CD4-positive, alpha-beta memory T cell (primary cell): Measurements from ENCODE around the gene CELF1. TPM values are rescaled to one million over a fixed set of nuclear protein-coding genes. Genes with fewer than 3 reads are reported as not detected.
A peak's percentile ranks its signal among the peaks of the same experiment; 100 is the strongest.
"Not testable (repeated sequence)": the region's sequence is repeated elsewhere in the genome, so short reads cannot be mapped to it uniquely, and the experiment has no call there.

Experiments used
- CTCF ChIA-PET: fragments of 350-600 bp; sonication (Branson Sonifier 250); formaldehyde crosslinking; loops from one replicate; lab custom pipeline; 2021; ENCODE audit warnings: inconsistent platforms; ENCODE audit not compliant: partially characterized antibody; lab: Charles Lee
- POLR2A ChIA-PET: fragments of 350-600 bp; sonication (Branson Sonifier 250); formaldehyde crosslinking; loops from one replicate; lab custom pipeline; 2021; ENCODE audit not compliant: partially characterized antibody; lab: Charles Lee
- DNase-seq, 5 donors: peaks; one replicate each; pipeline versions ENCODE4 v3.0.0 to v3.0.0-alpha.2; 2020 to 2022; ENCODE audit warnings: mixed read lengths in 1 of 5
- H3K27ac ChIP-seq: one replicate; pipeline ENCODE4 v1.7.0; 2013; ENCODE audit warnings: low read depth, low read length
- H3K27me3 ChIP-seq: 2 replicates; pipeline ENCODE4 v1.7.0; 2013; ENCODE audit warnings: mild to moderate bottlenecking, low read length, moderate library complexity; ENCODE audit not compliant: insufficient read depth
- H3K36me3 ChIP-seq: 2 replicates; pipeline ENCODE4 v1.7.0; 2013; ENCODE audit warnings: mild to moderate bottlenecking, low read length, moderate library complexity; ENCODE audit not compliant: insufficient read depth
- H3K4me1 ChIP-seq: 2 replicates; pipeline ENCODE4 v1.7.0; 2013; ENCODE audit warnings: mild to moderate bottlenecking, low read length, moderate library complexity; ENCODE audit not compliant: insufficient read depth
- H3K4me3 ChIP-seq, 2 donors: one replicate each; pipeline ENCODE4 v1.7.0; 2013; ENCODE audit warnings: low read length in 2 of 2, mild to moderate bottlenecking in 1 of 2
- H3K9me3 ChIP-seq, 2 donors: one replicate each; pipeline ENCODE4 v1.7.0; 2013; ENCODE audit warnings: low read length in 2 of 2, control low read depth in 1 of 2; ENCODE audit not compliant: control insufficient read depth in 1 of 2
- H3K27ac Mint-ChIP-seq, 7 donors: one replicate each; pipeline ENCODE4 v1.8.0; 2020 to 2021; ENCODE audit warnings: mixed read lengths in 7 of 7, mild to moderate bottlenecking in 6 of 7, inconsistent platforms in 3 of 7, moderate library complexity in 3 of 7
- H3K27me3 Mint-ChIP-seq, 2 donors: one replicate each; pipeline ENCODE4 v1.8.0; 2020 to 2021; ENCODE audit warnings: mixed read lengths in 2 of 2
- H3K36me3 Mint-ChIP-seq, 2 donors: one replicate each; pipeline ENCODE4 v1.8.0; 2020 to 2021; ENCODE audit warnings: mixed read lengths in 2 of 2, inconsistent platforms in 1 of 2, mild to moderate bottlenecking in 1 of 2
- H3K4me1 Mint-ChIP-seq, 4 donors: one replicate each; pipeline ENCODE4 v1.8.0; 2020 to 2021; ENCODE audit warnings: mixed read lengths in 4 of 4, mild to moderate bottlenecking in 1 of 4
- H3K4me3 Mint-ChIP-seq, 8 donors: one replicate each; pipeline ENCODE4 v1.8.0; 2020 to 2021; ENCODE audit warnings: mixed read lengths in 8 of 8, mild to moderate bottlenecking in 7 of 8, moderate library complexity in 6 of 8, inconsistent platforms in 3 of 8
- H3K9me3 Mint-ChIP-seq, 8 donors: one replicate each; pipeline ENCODE4 v1.8.0; 2020 to 2021; ENCODE audit warnings: mixed read lengths in 8 of 8, mild to moderate bottlenecking in 5 of 8, inconsistent platforms in 3 of 8, moderate library complexity in 1 of 8
- intact Hi-C: fragments of 100-400 bp; cut with micrococcal nuclease; formaldehyde crosslinking; loops from one replicate; pipeline ENCODE4 v1.15.1; 2023
- polyA plus RNA-seq, 2 donors: library from polyadenylated mRNA; unstranded; fragments of 300-500 nt; fragmentation: Illumina TruSeq; gene quantifications; one replicate each; pipeline ENCODE4 v1.2.3, GENCODE V29; 2021
- total RNA-seq, 2 experiments: library from RNA; stranded (reverse); gene quantifications; one replicate each; pipeline ENCODE4 v1.2.3, GENCODE V29; 2021

Gene CELF1
- total and polyA plus RNA-seq, 4 experiments from 2014 or later = 45.6 to 149 (median 110) TPM

DNA sequence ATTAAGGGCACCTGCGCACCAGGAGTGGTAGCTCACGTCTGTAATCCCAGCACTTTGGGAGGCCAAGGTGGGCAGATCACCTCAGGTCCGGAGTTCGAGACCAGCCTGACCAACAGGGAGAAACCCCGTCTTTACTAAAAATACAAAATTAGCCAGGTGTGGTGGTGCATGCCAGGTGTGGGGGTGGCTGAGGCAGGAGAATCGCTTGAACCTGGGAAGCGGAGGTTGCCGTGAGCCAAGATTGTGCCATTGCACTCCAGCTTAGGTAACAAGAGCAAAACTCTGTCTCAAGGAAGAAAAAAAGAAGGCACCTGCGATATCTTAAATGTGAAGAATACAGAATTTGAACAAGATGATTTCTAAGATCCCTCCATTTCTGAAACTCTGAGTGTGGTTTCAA is 26.9 kb downstream of the CELF1 start:
- DNase-seq, H3K9me3 Mint-ChIP-seq, H3K36me3 ChIP-seq, H3K27ac ChIP-seq, H3K27me3 Mint-ChIP-seq, H3K9me3 ChIP-seq, H3K4me3 ChIP-seq, intact Hi-C loops, CTCF ChIA-PET, H3K27me3 ChIP-seq: not testable (repeated sequence)
- H3K4me1 Mint-ChIP-seq = peaks cover 47 to 81% (median 66%) of the 10 kb centered on the region in 4 donors
- H3K4me3 Mint-ChIP-seq = peak overlapping the region in 4 of 8 donors; percentile 17 to 72 (median 56)
- POLR2A ChIA-PET = interaction anchor here (1.4 kb wide), 1 partner anchor 13 kb away, joined by 3 read pairs; no protein-coding TSS in a partner anchor
- H3K27ac Mint-ChIP-seq = peak overlapping the region; percentile 42 to 93 (median 90)
- H3K36me3 Mint-ChIP-seq = peaks cover 7 to 23% of the 10 kb centered on the region in 2 donors
- peaks cover 63% of the 10 kb centered on the region for H3K4me1 ChIP-seq

DNA sequence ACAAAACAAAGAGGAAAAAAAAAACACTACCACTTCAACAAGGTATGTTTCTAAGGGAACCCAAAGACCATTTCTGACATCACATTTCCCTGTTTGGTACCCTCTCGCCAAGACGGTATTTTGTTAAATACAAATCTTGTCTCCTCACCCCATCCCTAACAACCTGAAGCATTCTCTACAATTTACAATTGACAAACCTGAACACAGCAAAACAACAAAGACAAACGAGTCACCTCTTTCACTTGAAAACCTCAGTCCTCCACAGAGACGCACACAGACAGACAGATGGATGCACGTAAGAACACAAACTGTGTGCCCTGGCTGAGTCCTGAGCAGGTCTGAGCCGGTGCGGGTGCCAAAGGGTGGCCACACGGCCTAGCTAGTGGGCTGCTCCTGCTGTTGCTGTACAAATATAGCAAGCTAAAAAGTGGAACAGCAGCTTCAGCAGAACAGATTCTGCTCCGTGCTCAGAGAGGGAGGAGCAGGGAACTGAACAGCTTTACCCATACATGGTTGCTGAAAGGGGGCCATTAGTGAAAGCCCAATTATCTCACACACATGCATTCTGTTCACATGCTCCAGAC is 28.5 kb downstream of the CELF1 start:
- peaks cover 0 to 19% of the 10 kb centered on the region in 2 donors for H3K36me3 Mint-ChIP-seq
- peaks cover 46 to 82% (median 64%) of the 10 kb centered on the region in 4 donors for H3K4me1 Mint-ChIP-seq
- DNase-seq = peak in 4 of 5 donors; percentile 6 to 48 (median 20)
- no peak overlapping the region for H3K4me3 ChIP-seq
- no peaks in the 10 kb centered on the region for H3K36me3 ChIP-seq
- intact Hi-C loops = no loop called here
- no peaks in the 10 kb centered on the region for H3K27me3 Mint-ChIP-seq
- peak overlapping the region; percentile 43 to 81 (median 67) for H3K4me3 Mint-ChIP-seq
- no peaks in the 10 kb centered on the region for H3K27me3 ChIP-seq
- no peaks in the 10 kb centered on the region for H3K9me3 ChIP-seq
- peaks cover 66% of the 10 kb centered on the region for H3K4me1 ChIP-seq
- no peaks in the 10 kb centered on the region for H3K9me3 Mint-ChIP-seq
- CTCF ChIA-PET = interaction anchor here (0.6 to 1.0 kb wide), 3 partner anchors 14 to 180 kb away, joined by 3 read pairs; no protein-coding TSS in a partner anchor
- H3K27ac ChIP-seq = peak overlapping the region; percentile 55
- POLR2A ChIA-PET = interaction anchor here (0.8 to 2.0 kb wide), 5 partner anchors 15 to 41 kb away, joined by 3 to 6 read pairs (median 4); partner anchors contain the start of gene PTPMT1
- H3K27ac Mint-ChIP-seq = peak overlapping the region; percentile 69 to 92 (median 89)

DNA sequence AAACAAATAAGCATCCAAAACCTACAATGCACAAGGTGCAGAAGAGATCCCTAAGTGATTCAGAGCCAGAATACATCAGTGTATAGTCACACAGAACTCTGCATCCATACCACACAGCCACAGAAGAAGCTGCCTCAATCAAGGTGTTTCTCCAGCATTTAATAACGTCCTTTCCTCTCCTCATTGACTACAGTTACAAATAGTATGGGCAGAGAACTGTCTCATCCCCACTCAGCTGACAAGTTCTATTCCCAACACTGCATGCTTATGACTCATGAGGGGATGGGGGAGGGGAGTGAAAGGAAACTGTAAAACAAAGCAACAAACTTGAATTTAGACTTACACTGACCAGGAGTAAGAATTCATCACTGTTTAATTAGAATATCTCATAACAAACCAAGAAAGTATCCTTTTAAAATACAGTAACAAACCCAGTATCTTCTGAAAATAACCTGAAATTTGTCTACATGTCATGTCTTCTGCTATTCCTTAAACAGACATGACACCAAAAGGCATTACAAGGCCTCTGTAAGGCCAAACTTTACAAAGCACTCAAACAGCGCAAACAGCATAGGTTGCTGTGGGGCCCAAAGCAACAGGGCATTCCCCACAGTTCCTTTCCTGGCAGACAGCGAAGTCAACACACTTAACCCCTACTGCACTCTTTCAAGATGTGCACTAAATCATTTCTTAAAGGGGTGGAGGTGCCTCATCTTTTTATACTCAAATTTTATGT is 29.3 kb downstream of the CELF1 start:
- ChIA-PET CTCF (interaction anchor here (0.6 to 1.0 kb wide), 2 partner anchors 30 to 181 kb away, joined by 3 read pairs; no protein-coding TSS in a partner anchor), POLR2A (interaction anchor here (0.9 to 2.0 kb wide), 4 partner anchors 11 to 30 kb away, joined by 3 to 6 read pairs (median 4); no protein-coding TSS in a partner anchor)
- H3K27ac ChIP-seq = peak overlapping the region; percentile 55
- peak overlapping the region in 1 of 2 donors; percentile 8 for H3K4me3 ChIP-seq
- no peaks in the 10 kb centered on the region for H3K27me3 ChIP-seq
- Mint-ChIP-seq H3K4me3 (peak overlapping the region; percentile 28 to 81 (median 67)), H3K4me1 (peaks cover 49 to 86% (median 67%) of the 10 kb centered on the region in 4 donors), H3K36me3 (peaks cover 0 to 19% of the 10 kb centered on the region in 2 donors), H3K27me3 (no peaks in the 10 kb centered on the region), H3K27ac (peak overlapping the region; percentile 69 to 92 (median 89)), H3K9me3 (peaks cover 0 to under 1% (median 0%) of the 10 kb centered on the region in 8 donors)
- intact Hi-C loops = loop anchor here (1.0 kb wide), 2 partner anchors 12 to 30 kb away; partner anchors contain the start of gene CELF1
- H3K9me3 ChIP-seq = no peaks in the 10 kb centered on the region
- no peaks in the 10 kb centered on the region for H3K36me3 ChIP-seq
- peaks cover 72% of the 10 kb centered on the region for H3K4me1 ChIP-seq
- peak in 4 of 5 donors; percentile 32 to 74 (median 48) for DNase-seq

DNA sequence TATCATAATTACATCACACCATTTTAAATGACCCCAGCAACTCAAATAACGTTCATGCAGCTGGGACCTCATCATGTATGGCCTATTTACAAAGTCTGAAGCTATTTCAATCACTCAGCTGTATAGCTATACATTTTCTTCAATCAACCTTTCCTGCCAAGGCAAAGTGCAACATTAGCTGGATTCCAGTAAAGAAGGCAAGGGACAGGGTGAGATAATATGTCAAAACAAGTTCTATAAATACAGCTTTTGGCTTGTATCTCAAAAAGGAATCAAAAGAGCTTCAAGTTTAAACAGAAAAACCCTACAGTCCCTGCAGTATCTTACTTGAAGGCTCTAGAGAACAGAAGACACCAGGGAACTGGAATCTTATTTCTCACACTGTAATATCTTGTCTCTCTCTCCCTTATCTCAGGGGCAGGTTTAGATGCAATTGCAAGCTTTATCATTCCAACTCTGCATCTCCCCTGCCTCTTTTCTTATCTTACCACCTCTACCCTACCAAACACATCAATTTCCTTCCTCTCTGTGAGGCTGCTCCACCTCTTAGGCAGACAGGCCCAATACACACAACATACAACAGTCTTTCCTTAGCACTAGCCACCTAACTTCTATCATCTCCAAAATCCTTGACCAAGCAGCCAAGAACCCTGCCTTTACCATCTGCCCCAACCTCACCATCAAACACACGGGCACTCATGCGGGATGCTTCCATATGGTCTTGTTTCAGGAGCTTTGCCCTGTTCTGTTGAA is 34.5 kb downstream of the CELF1 start:
- H3K9me3 ChIP-seq = no peaks in the 10 kb centered on the region
- ChIA-PET CTCF (interaction anchor here (0.8 to 1.6 kb wide), 8 partner anchors 8 to 35 kb away, joined by 3 to 5 read pairs (median 3); partner anchors contain the start of gene CELF1), POLR2A (interaction anchor here (0.6 to 1.8 kb wide), 3 partner anchors 33 to 47 kb away, joined by 3 to 9 read pairs (median 3); partner anchors contain the start of gene PTPMT1)
- H3K27me3 Mint-ChIP-seq = no peaks in the 10 kb centered on the region
- H3K9me3 Mint-ChIP-seq = peaks cover 0 to 1% (median 0%) of the 10 kb centered on the region in 8 donors
- no peak overlapping the region for H3K4me3 ChIP-seq
- no peaks in the 10 kb centered on the region for H3K36me3 ChIP-seq
- peaks cover 50 to 90% (median 66%) of the 10 kb centered on the region in 4 donors for H3K4me1 Mint-ChIP-seq
- peak overlapping the region in 6 of 8 donors; percentile 0 to 63 (median 45) for H3K4me3 Mint-ChIP-seq
- H3K36me3 Mint-ChIP-seq = peaks cover 0 to 10% of the 10 kb centered on the region in 2 donors
- DNase-seq = no peak
- no peaks in the 10 kb centered on the region for H3K27me3 ChIP-seq
- peaks cover 80% of the 10 kb centered on the region for H3K4me1 ChIP-seq
- intact Hi-C loops = no loop called here
- H3K27ac Mint-ChIP-seq = peak overlapping the region; percentile 0 to 84 (median 36)
- H3K27ac ChIP-seq = no peak overlapping the region

DNA sequence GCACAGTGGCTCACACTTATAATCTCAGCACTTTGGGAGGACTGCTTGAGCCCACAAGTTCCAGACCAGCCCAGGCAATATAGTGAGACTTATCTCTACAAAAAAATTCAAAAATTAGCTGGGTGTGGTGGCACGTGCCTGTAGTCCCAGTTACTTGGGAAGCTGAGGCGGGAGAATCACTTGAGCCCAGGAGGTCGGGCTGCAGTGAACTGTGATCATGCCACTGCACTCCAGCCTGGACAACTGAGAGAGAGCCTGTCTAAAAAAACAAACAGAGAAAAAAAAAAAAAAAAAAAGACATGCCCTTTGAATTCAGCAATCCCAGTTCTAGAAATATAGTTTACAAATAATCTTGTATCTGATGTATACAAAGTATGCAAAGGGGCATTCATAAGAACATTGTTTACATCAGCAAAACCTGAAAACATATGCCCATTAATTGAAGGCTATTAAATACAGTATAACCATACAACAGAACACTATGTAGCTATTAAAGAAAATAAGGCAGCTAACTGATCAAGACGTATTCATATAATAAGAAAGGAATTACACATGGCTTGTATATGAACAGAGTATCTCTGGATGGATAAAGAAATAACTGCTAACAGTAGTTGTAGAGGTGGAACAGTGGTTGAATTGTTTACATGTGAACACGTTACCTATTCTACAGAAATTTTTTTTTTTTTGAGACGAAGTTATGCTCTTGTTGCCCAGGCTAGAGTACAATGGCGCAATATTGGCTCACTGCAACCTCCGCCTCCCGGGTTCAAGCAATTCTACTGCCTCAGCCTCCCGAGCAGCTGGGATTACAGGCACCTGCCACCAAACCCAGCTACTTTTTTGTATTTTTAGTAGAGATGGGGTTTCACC is 35.7 kb downstream of the CELF1 start:
- Histone ChIP-seq H3K4me3 (no peak overlapping the region), H3K36me3 (no peaks in the 10 kb centered on the region), H3K4me1 (peaks cover 77% of the 10 kb centered on the region), H3K27ac (no peak overlapping the region), H3K9me3 (no peaks in the 10 kb centered on the region), H3K27me3 (no peaks in the 10 kb centered on the region)
- Mint-ChIP-seq H3K27ac (peak overlapping the region in 6 of 7 donors; percentile 25 to 73 (median 46)), H3K4me1 (peaks cover 48 to 90% (median 65%) of the 10 kb centered on the region in 4 donors), H3K9me3 (peaks cover 0 to 1% (median 0%) of the 10 kb centered on the region in 8 donors), H3K4me3 (peak overlapping the region in 1 of 8 donors; percentile 50), H3K36me3 (peaks cover 0 to 10% of the 10 kb centered on the region in 2 donors), H3K27me3 (no peaks in the 10 kb centered on the region)
- ChIA-PET POLR2A (interaction anchor here (1.7 to 1.8 kb wide), 2 partner anchors 11 to 34 kb away, joined by 4 to 9 read pairs; no protein-coding TSS in a partner anchor), CTCF (interaction anchor here (0.7 to 1.2 kb wide), 4 partner anchors 21 to 260 kb away, joined by 3 to 5 read pairs (median 4); partner anchors contain the start of genes CELF1 and NR1H3)
- DNase-seq = no peak
- intact Hi-C loops = no loop called here

DNA sequence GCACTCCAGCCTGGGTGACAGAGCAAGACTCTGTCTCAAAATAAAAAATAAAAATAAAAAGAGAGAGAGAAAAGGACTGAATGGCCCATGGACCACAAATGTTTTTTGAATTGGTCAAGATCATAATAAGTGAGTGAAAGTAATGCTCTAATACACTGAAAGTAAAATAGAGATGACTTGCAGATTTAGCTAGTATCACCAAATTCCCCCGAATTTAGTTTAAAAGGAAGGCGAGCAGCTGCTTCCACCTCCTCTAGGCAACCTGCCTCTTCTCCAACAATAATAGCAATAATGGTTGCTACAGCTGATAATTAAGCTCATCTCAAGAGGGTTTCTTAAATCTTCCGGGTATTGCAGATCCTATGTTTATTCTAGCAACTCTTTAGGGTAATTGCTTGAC is 36.8 kb downstream of the CELF1 start:
- Histone ChIP-seq H3K4me1 (peaks cover 87% of the 10 kb centered on the region), H3K9me3 (no peaks in the 10 kb centered on the region), H3K27ac (no peak overlapping the region), H3K4me3 (no peak overlapping the region), H3K36me3 (no peaks in the 10 kb centered on the region), H3K27me3 (no peaks in the 10 kb centered on the region)
- CTCF ChIA-PET = no interaction called here
- Mint-ChIP-seq H3K27me3 (no peaks in the 10 kb centered on the region), H3K36me3 (peaks cover 0 to 10% of the 10 kb centered on the region in 2 donors), H3K9me3 (peaks cover 0 to 1% (median 0%) of the 10 kb centered on the region in 8 donors), H3K4me1 (peaks cover 49 to 89% (median 66%) of the 10 kb centered on the region in 4 donors), H3K27ac (peak overlapping the region in 5 of 7 donors; percentile 42 to 62 (median 53)), H3K4me3 (peak overlapping the region in 3 of 8 donors; percentile 17 to 69 (median 36))
- POLR2A ChIA-PET = interaction anchor here (1.7 kb wide), 1 partner anchor 12 kb away, joined by 4 read pairs; no protein-coding TSS in a partner anchor
- intact Hi-C loops = no loop called here
- DNase-seq = no peak
